ENCODE measurements around the gene PRPS1L1. TPM values are rescaled to one million over a fixed set of nuclear protein-coding genes. Genes with fewer than 3 reads are reported as not detected.

Gene PRPS1L1
- 0.06 and 0.13 TPM in 2 replicates for total RNA-seq

GRCh38 chr7:18027628-18028027, at the start of gene PRPS1L1:
Gene PRPS1L1, minus strand, starts transcription at chr7:18027846.

Other genes starting within 250 kb of the PRPS1L1 start
- 33.2 and 43.0 TPM in 2 replicates for gene SNX13, start 87.4 kb downstream of the PRPS1L1 start, total RNA-seq

Measured in aortic smooth muscle cell (primary cell).